GM19043 (cell line): Measurements from ENCODE around the gene NTSR1.

ENCODE experiments used
- ATAC-seq: cut with Tn5 transposase; IDR thresholded peaks from one replicate; pipeline ENCODE4 v1.9.1; 2021; ENCODE audit warnings: low read depth; ENCODE audit not compliant: unreplicated experiment

Gene NTSR1

DNA sequence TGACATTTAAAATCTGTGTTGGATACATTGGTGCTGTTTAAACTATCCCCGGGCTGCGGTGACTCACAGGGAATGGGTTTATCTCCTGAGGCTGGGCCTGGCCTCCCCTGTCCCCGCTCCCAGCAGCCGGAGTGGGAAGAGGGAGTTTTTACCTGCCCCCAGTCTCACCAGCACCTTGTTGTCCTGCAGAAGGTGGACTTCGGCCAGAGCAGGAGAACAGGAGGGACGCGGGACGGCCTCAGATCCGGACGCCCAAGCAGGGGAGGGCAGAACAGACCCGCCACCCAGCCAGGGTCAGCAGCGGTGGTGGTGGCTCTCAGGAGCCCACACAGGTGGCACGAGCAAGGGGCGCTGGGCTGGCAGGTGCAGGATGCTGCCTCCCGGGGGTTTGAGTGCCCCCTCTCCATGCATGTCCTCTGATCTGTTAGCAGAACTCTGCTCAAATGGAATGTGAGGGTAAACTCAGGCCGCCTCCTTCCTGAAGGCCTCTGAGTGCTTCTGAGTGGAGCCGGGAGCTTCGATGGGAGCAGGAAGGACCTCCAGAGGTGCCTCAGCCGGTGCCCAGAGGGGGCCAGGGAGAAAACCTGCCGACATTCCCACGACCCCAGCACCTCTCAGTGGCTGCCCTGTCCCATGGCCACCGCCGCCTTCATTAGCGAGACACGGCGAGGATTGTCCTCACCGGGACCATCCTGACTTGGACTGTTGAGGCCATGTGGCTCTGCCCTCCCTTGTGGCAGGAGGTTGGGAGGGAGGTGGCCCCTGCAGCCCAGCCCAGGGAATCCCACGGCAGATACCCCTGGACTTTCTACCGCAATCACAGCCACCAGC, 44.2 kb downstream of the NTSR1 start:
- ATAC-seq, result no peak

DNA sequence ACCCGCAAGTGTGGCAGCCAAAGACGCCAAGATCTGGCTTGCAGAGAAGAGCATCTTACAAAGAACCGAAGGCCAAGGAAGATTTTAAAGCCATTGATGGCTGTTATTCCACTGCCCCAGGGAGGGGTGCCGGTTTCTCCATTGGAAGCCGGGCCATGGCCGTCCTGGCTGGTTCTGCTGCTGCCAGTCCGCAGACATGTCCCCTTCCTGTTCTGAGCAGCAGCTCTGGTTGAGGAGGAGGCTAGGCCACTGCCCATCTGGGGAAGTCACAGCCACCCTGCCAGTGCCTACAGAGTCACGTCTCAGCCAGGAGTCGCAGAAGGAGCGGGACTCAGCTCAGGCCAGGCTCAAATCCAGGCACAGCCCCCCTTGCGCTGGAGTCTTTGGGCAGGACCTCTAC, 45.0 kb downstream of the NTSR1 start:
- ATAC-seq, result no peak

DNA sequence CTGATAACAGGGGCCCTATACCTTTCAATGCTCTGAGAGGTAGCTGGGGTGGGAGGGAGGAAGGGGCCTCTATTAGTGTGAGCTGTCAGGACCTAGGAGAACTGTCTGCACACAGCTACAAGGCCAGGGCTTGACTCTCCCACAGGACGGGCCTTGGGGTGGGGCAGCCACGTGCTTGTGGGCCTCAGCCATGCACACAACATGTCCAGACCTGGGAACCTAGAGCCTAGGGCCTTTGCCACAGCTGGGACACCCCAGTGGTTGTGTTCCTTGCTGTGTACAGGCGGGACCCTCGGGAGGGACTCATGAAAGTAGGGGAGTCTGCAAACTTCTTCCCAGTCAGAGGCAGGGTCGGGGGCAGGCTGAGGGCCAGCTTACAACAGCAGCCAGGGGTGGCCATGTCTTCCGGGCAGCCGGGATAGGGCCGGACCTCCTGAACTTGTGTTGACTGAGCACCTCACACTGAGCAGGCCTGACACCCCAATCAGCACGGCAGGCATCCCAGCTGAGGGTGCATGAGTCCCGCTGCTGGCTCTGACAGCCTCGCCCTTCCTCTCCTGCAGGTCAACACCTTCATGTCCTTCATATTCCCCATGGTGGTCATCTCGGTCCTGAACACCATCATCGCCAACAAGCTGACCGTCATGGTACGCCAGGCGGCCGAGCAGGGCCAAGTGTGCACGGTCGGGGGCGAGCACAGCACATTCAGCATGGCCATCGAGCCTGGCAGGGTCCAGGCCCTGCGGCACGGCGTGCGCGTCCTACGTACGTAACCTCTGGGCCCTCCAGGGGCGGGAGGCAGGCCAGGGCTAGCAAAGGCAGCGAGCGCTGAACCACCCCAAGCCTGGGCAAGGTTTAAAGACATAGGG, 45.7 kb downstream of the NTSR1 start:
- ATAC-seq, result no peak

DNA sequence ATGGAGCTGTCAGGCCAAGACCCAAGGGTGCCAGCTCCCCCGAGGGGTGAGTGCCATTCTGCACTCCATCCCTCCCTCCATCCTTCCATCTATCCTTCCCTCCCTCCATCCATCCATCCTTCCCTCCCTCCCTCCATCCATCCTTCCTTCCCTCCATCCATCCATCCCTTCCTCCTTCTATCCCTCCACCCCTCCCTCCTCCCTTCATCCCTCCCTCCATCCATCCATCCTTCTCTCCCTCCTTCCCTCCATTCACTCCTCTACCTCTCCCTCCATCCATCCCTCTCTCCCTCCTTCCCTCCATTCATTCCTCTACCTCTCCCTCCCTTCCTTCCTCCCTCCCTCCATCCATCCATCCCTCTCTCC, 46.3 kb downstream of the NTSR1 start:
- ATAC-seq, result no peak

DNA sequence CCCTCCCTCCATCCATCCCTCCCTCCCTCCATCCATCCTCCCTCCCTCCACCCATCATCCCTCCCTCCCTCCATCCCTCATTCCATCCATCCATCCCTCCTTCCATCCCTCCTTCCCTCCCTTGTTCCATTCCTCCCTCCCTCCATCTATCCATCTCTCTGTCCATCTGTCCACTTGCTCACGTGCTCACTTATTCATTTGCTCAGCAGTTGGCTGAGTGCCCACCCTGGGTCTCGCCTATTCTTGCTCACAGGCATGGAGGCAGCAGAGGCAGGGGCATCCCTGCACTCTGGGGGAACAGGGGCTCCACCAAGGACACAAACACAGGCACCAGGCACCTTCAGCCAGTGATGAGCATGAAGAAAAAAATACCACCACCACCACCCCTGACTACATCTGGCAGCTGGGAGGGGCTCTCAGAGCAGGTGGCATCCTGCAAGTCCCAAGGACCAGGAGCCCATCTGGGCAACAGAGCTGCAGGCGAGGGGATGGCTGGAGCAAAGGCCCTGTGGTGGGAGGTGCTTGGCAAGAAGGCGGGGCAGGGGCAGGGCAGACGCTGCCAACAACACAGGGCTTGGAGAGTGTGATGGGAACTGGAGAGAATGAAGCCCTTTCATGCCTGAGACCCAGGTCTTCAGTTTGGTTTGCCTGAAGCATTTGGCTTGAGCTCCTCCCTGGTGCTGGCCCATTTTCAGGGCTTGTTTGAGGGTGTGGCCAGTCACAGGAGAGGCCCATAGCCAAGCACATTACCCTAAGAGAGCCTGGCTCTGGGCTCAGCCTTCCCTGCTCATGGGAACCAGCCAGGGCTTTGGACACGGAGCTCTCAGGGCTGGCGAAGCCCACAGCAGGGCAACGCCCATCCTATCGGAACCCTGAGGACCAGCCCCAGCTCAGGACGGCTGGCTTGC, 47.4 kb downstream of the NTSR1 start:
- no peak for ATAC-seq

DNA sequence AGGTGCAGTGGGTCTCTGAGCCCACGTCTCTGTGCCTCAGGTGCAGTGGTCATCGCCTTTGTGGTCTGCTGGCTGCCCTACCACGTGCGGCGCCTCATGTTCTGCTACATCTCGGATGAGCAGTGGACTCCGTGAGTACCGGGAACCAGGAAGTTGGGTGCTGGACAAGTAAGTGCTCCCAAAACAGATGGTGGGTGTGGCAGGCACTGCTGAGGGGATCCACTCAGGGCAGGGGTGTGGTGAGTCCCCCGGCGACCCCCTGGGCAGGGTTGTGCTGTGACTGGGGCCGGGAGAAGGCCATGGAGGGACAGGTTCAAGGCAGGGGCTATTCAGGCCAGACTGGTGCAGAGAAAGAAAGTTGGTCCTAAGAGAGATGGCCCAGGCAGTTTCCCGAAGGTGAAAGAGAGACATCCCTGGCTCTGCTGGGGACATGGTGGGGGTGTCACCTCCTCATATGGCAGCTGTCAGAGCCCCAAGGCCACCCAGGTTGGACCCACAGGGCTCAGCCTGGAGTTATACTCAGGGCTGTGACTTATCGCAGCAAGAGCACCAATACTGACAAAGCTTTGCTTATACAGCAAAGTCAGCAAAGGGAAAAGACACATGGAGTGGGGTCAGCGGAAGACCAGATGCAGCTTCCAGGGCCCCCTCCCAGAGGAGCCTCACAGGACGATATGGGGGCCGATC, 49.7 kb downstream of the NTSR1 start:
- no peak for ATAC-seq

DNA sequence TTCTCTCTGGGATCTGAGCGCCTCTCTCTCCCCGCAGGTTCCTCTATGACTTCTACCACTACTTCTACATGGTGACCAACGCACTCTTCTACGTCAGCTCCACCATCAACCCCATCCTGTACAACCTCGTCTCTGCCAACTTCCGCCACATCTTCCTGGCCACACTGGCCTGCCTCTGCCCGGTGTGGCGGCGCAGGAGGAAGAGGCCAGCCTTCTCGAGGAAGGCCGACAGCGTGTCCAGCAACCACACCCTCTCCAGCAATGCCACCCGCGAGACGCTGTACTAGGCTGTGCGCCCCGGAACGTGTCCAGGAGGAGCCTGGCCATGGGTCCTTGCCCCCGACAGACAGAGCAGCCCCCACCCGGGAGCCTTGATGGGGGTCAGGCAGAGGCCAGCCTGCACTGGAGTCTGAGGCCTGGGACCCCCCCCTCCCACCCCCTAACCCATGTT, 51.4 kb downstream of the NTSR1 start:
- ATAC-seq, result no peak

DNA sequence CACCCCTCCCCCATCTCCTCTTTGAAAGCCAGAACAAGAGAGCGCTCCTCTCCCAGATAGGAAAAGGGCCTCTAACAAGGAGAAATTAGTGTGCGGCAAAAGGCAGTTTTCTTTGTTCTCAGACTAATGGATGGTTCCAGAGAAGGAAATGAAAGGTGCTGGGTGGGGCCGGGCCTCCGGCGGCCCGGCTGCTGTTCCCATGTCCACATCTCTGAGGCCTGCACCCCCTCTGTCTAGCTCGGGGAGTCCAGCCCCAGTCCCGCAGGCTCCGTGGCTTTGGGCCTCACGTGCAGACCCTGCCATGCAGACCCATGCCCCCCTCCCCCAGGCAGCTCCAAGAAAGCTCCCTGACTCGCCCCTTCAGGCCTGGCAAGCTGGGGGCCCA, 51.8 kb downstream of the NTSR1 start:
- no peak for ATAC-seq

DNA sequence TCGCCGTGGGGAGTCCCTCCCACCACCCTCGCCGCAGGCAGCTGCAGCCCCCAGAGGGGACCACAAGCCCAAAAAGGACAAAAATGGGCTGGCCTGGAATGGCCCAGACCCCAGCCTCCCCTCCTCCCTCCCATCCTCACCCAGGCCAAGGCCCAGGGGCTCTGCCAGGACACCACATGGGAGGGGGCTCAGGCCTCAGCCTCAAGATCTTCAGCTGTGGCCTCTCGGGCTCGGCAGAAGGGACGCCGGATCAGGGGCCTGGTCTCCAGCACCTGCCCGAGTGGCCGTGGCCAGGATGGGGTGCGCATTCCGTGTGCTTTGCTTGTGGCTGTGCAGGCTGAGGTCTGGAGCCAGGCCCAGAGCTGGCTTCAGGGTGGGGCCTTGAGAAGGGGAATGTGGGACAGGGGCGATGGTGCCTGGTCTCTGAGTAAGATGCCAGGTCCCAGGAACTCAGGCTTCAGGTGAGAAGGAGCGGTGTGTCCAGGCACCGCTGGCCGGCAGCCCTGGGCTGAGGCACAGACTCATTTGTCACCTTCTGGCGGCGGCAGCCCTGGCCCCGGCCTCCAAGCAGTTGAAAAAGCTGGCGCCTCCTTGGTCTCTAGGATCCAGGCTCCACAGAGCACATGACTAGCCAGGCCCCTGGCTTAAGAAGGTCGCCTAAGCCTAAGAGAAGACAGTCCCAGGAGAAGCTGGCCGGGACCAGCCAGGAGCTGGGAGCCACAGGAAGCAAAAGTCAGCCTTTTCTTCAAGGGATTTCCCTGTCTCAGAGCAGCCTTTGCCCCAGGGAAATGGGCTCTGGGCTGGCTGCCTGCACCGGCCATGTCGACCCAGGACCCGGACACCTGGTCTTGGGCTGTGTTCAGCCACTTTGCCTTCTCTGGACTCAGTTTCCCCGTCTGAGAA, 52.5 kb downstream of the NTSR1 start:
- no peak for ATAC-seq

DNA sequence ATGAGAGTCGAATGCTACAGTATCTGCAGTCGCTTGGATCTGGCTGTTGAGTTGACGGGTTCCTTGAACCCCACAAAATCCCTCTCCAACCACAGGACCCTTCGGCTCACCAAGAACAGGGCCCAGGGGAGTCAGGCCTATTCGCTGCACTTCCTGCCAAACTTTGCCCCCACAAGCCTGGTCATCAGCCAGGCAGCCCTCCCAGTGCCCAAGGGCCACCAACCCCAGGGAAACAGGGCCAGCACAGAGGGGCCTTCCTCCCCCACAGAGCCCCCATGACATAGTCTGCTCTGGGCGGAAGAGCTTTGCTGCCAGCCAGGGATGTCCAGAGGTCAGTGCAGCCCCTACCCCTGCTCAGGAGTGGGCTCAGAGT, 53.1 kb downstream of the NTSR1 start:
- ATAC-seq, result no peak

DNA sequence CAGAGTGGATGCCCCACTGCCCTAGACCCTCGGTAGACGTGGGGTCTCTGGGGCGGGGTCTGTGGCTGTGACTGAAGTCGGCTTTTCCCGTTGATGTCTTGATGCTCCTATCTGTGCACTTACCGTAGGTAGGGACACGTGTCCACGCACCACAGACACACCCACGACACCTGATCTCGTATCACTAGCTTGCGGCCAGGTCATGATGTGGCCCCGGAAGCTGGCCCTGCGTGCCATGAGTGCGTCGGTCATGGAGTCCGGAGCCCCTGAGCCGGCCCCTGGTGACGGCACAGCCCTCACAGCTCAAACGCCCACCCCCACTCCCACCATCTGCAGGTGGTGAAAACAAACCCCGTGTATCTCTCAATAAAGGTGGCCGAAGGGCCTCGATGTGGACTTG, 53.7 kb downstream of the NTSR1 start:
- ATAC-seq, result no peak

DNA sequence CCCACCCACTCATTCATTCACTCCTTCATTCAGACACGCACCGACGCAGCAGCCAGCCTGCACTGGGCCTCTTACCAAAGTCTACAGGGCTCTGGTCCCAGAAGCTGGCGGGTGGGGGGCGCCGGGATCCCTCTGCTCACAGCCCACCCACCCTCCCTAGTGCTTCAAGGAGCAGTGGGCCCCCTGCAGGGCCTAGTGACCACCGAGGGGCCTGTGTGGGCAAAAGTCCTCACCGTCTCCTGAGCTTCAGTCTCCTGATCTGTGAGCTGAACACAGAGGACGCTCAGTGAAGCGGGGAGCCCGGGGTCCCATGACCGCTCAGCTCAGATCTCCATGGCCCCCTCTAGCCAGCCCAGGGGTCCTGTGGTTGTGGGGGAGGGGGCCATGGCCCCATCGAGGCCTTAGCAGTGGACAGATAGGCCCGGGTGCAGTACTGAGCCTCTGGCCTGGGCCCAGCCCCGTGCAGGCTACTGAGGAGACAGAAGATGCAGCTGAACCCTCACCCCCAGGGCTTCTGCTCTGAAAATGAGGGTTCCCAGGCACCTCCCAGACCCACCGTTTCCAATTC, 54.2 kb downstream of the NTSR1 start:
- ATAC-seq, result no peak

DNA sequence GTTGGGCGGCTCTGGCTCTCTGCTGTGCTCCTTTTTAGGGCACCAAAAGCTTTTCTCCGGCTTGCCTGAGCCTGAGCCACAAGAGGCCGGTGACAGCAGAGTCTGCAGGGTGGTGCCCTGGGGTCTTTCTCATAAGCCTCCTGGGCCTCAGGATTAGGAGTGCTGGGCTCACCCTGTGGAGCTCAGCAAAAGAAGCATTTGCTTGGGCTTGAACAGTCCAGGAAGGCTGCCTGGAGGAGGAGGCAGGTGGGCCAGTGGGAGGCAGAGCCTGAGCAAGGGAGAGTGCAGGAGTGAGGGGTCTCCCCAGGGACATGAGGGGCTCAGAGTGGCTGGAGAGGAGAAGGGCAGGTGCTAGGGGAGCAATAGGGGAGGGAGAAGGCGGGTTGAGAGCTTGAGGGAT, 54.8 kb downstream of the NTSR1 start:
- no peak for ATAC-seq

DNA sequence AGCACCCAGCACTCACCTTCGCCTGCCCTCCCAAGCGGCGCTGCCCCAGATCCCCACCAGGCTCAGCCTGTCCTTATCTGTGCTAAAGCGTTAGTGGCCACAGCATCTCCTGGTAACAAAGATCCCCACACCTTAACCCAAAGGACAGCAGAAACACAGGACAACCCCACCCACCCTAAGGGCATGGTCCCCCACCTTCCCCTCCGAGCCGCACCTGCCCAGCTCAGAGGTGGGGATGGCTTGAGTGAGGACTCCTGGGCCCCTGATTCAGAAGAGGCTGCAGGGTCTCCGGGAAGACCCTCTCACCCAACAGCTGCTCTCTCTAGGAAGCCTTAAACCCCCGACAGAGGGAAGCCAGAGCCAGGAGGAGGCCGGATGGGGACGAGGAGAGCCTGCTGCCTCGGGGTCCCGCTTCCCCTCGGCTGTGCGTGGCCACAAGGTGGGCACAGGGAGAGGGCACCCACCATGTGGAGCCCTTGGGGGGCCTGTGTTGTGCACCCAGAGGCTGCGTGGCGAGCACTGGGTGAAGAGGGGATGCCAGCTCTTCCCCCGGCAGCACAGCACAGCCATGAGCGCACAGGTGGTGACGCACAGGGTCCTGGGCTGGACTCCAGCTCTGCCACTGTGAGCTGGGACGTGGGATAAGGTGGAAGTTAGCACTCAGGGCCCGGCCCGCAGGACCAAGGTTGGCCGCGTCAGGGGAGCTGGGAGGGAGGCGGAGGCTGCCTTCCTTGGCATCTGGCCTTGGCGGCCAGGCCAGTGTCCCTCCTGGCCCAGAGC, 55.7 kb downstream of the NTSR1 start:
- ATAC-seq, result no peak

DNA sequence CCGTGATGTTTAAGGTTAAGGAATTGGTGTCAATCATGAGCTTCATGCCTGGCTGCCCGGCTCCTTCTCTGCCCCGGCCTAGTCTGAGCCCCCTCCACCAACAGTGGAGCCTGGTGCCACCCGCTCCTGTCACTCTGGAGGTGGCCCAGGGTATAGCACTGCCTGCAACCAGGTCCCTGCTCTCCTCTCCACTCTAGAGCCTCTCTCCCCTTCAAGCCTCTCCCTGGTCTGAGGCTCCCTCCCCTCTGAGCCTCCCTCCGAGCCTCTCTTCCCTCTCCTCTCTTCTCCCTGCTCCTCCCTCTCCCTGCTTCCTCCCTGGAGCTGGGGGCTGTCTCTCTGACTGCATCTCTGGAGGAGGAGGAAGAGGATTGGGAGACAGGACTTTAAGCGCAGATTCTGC, 56.4 kb downstream of the NTSR1 start:
- no peak for ATAC-seq

DNA sequence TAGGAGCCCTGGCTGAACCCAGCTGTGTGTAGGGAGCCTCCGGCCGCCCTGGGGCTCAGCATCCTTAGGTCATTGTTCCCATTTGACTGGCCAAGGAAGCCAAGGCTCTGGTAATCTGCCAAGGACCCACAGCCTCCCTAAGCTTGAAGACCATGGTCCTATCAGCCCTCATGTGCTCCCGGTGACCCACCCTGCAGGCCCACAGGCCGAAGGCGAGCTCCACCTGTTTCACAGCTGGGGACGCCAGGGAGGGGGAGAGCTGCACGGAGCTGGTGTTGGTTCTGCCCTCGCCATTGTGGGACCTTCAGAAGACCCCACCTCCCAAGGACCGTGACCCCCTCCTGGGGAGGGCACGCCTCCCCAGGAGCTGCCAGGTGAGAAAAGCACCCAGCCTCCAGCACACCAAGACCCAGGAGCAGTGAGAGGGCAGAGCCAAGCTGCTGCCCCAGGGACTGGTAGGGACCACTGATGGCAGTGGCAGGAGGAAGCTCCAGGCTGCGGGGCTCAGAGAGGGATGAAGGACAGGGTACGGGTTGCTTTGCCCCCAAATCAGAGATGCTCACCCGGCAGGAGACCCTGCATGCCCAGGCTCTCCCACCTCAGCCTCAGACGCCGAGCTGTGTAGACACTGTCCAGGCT, 56.9 kb downstream of the NTSR1 start:
- ATAC-seq, result no peak

DNA sequence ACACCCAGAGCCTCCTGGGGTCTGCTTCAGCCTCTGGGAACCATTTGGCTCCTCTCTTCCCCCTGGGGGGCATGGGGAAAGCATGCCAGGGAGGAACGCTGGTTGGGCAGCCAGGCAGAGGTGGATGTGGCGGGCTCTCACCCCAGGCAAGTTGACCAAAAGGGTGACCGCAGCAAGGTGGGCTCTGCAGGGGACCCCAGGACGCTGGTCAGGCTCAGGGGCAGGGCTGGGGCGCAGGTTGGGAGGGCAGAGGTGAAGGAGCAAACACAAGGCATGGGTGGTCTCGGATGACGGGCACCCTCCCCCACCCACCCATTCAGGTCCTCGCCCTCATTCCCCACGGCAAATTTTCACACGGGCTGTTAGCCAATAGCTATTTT, 57.4 kb downstream of the NTSR1 start:
- ATAC-seq, result no peak

DNA sequence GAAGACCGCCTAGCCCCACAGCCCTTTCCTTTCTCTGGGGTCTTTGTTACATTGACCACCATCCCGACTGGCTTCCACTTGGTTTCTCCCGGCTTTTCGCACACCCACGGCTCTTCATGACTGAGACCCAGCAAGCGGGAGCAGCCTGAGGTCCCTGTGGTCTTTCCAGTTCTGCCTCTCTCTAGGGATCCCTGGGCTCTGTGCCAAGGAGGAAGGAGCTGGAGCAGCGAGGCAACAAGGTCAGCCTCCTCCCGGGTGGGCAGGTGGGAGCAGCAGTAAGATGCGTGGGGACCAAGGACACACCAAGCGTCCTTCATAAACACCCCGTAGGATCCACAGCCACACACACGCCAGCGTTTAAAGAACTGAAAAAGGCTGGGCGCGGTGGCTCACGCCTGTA, 58.1 kb downstream of the NTSR1 start:
- no peak for ATAC-seq
